Gastrocnemius medialis (tissue), 4 donors: ENCODE results near the gene OR3A2. TPM values are rescaled to one million over a fixed set of nuclear protein-coding genes. Genes with fewer than 3 reads are reported as not detected.

Experiments used
- ATAC-seq, 2 donors: fragments of 150-250 bp; one replicate each; pipeline ENCODE4 v1.9.1; 2016
- DNase-seq, 2 donors: peaks; one replicate each; pipeline ENCODE4 v3.0.0-alpha.2; 2019
- H3K27ac ChIP-seq, 4 donors: fragments of 200-600 bp; sonication (generic); 1 replicate in 1 of 4; 2 replicates in 3 of 4; pipeline ENCODE4 v1.5.1; 2016 to 2018; ENCODE audit warnings: mild to moderate bottlenecking in 2 of 4, moderate library complexity in 1 of 4
- H3K27me3 ChIP-seq, 3 donors: fragments of 200-600 bp; sonication (generic) in 2 of 3; 1 replicate in 1 of 3; 2 replicates in 2 of 3; pipeline versions ENCODE4 v1.5.1 to v1.6.0; 2016 to 2019; ENCODE audit warnings: mild to moderate bottlenecking in 1 of 3, moderate library complexity in 1 of 3
- H3K36me3 ChIP-seq, 2 donors: fragments of 200-600 bp; sonication (generic) in 1 of 2; one replicate each; pipeline ENCODE4 v1.5.1; 2017 to 2018
- H3K4me1 ChIP-seq, 2 donors: fragments of 200-600 bp; sonication (generic) in 1 of 2; one replicate each; pipeline ENCODE4 v1.5.1; 2016 to 2017; ENCODE audit warnings: mild to moderate bottlenecking in 2 of 2
- H3K4me3 ChIP-seq, 4 donors: fragments of 200-600 bp; sonication (generic) in 3 of 4; 1 replicate in 1 of 4; 2 replicates in 3 of 4; pipeline ENCODE4 v1.5.1; 2016 to 2019; ENCODE audit warnings: mild to moderate bottlenecking in 2 of 4
- H3K9me3 ChIP-seq, 3 donors: fragments of 200-600 bp; sonication (generic) in 2 of 3; 1 replicate in 1 of 3; 2 replicates in 2 of 3; pipeline ENCODE4 v1.5.1; 2016 to 2019
- POLR2A ChIP-seq, 2 donors: fragments of 450-650 bp; IDR thresholded peaks; one replicate each; pipeline ENCODE4 v1.6.1; 2017; ENCODE audit warnings: antibody characterized with exemption in 2 of 2, mild to moderate bottlenecking in 2 of 2, moderate library complexity in 2 of 2
- in situ Hi-C, 4 donors: fragments of 200-750 bp; cut with MboI; loops; one replicate each; pipeline versions ENCODE4 v1.15.0 to v1.8.0; 2017; ENCODE audit warnings: low sequenced_read_pairs in 4 of 4
- intact Hi-C: fragments of 100-400 bp; cut with DNase I; formaldehyde crosslinking; loops from one replicate; pipeline ENCODE4 v1.15.1; 2023; ENCODE audit warnings: low total_unique reads
- total RNA-seq, 4 donors: library from RNA; depleted of rRNA; stranded (reverse); fragments of >200 nt; gene quantifications; one replicate each; pipeline versions ENCODE4 v1.1.0 to v1.2.3, GENCODE V29; 2016
- TF ChIP-seq, protein P1 (sequence below), 5 experiments: fragments of 450-650 bp in 3 of 5; fragments of 200-600 bp in 2 of 5; sonication (generic) in 2 of 5; IDR thresholded peaks in 4 of 5; conservative IDR thresholded peaks in 1 of 5; 1 replicate in 4 of 5; 2 replicates in 1 of 5; pipeline ENCODE4 v1.5.1; 2016 to 2019; ENCODE audit warnings: antibody characterized with exemption in 5 of 5, mild to moderate bottlenecking in 3 of 5, moderate library complexity in 3 of 5

Gene OR3A2
- total RNA-seq, 4 donors from 2014 or later = 0.46 to 0.65 TPM; not detected in 2

DNA sequence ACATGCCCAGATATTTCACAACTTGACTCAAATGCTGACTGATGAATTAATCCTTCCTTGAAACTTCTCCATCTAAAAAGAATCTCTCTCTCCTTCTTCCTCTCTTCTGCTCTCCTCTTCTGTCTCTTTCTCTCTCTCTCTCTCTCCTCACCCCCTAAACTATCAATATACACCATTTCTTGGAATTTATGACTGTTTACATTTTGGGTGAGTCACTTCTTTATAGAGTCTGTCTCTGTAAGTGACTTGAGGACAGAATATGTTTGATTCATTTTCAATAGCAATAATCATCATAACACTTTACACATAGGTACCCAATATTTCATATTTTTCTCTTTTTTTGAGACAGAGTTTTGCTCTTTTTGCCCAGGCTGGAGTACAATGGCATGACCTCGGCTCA, 103.2 kb downstream of the OR3A2 start:
- DNase-seq (no peak), ATAC-seq (no peak)
- in situ Hi-C loops = no loop called here
- intact Hi-C loops = no loop called here
- TF ChIP-seq, protein P1, sequence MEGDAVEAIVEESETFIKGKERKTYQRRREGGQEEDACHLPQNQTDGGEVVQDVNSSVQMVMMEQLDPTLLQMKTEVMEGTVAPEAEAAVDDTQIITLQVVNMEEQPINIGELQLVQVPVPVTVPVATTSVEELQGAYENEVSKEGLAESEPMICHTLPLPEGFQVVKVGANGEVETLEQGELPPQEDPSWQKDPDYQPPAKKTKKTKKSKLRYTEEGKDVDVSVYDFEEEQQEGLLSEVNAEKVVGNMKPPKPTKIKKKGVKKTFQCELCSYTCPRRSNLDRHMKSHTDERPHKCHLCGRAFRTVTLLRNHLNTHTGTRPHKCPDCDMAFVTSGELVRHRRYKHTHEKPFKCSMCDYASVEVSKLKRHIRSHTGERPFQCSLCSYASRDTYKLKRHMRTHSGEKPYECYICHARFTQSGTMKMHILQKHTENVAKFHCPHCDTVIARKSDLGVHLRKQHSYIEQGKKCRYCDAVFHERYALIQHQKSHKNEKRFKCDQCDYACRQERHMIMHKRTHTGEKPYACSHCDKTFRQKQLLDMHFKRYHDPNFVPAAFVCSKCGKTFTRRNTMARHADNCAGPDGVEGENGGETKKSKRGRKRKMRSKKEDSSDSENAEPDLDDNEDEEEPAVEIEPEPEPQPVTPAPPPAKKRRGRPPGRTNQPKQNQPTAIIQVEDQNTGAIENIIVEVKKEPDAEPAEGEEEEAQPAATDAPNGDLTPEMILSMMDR (IDR thresholded peaks at IDR 0.05 in 4 of 5, conservative IDR thresholded peaks at IDR 0.05 in 1 of 5) = no peak
- TF ChIP-seq POLR2A (IDR thresholded peaks at IDR 0.05) = no peak
- Histone ChIP-seq H3K27ac (no peak overlapping the region), H3K9me3 (no peaks in the 10 kb centered on the region), H3K4me3 (no peak overlapping the region), H3K4me1 (no peaks in the 10 kb centered on the region), H3K36me3 (no peaks in the 10 kb centered on the region), H3K27me3 (no peaks in the 10 kb centered on the region)

DNA sequence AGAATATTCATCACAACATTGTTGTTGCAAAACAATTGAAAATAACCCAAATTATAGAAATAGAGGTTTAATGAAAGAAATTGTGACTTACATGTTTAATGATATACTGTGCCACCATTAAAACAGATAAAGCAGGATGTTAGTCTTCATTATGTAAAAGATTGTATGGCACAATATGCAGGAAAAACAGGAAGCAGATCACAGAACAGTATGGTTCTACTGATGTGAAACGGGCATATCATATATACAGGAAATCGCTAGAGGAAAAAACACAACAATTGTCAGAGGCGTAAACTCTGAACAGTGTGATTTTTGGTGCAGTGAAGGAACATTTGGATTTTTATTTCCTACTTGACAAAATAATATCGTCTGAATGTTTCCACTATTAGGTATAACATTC, 110.0 kb downstream of the OR3A2 start:
- no peaks in the 10 kb centered on the region for H3K9me3 ChIP-seq
- no peak for TF ChIP-seq POLR2A (IDR thresholded peaks at IDR 0.05)
- TF ChIP-seq, protein P1 (IDR thresholded peaks at IDR 0.05 in 4 of 5, conservative IDR thresholded peaks at IDR 0.05 in 1 of 5) = no peak
- DNase-seq (no peak), ATAC-seq (no peak)
- no peaks in the 10 kb centered on the region for H3K27me3 ChIP-seq
- no peaks in the 10 kb centered on the region for H3K4me1 ChIP-seq
- H3K4me3 ChIP-seq = no peak overlapping the region
- no peaks in the 10 kb centered on the region for H3K36me3 ChIP-seq
- H3K27ac ChIP-seq = no peak overlapping the region
- intact Hi-C loops = no loop called here
- in situ Hi-C loops = no loop called here

DNA sequence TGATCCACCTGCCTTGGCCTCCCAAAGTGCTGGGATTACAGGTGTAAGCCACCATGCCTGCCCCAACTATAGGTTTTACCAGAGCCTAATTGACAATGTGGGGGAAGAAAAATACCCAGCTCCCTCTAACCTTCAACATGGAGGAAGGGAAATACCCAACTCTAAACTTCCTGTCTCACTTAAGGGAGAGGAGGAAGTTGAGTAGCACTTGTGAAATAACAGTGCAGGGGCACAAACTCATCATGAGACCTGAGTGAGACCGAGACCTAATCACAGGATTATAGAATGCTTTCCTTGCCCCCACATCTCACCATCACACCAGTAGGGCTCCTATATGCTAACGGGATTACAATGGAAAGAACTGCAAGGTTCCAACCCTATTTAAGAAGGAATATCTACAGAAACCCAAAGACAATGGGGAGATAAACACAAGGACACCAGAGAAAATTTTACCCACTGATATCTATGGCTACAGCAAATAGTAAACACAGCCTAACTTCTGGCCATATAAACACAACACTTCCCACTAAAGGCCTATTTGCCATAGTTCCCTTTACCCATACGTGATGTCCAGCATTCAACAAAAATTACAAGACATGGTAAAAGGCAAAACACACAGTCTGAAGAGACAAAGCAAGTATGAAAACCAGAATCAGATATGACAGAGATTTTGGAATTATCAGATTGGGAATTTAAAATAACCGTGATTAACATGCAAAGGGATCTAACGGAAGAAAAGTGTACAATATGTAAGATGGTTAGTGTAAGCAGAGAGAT, 114.8 kb downstream of the OR3A2 start:
- in situ Hi-C loops (no loop called here), intact Hi-C loops (no loop called here)
- H3K27me3 ChIP-seq = no peaks in the 10 kb centered on the region
- H3K36me3 ChIP-seq = no peaks in the 10 kb centered on the region
- no peaks in the 10 kb centered on the region for H3K9me3 ChIP-seq
- no peak for TF ChIP-seq POLR2A (IDR thresholded peaks at IDR 0.05)
- TF ChIP-seq, protein P1 (IDR thresholded peaks at IDR 0.05 in 4 of 5, conservative IDR thresholded peaks at IDR 0.05 in 1 of 5) = no peak
- no peak for ATAC-seq
- no peaks in the 10 kb centered on the region for H3K4me1 ChIP-seq
- no peak overlapping the region for H3K4me3 ChIP-seq
- H3K27ac ChIP-seq = no peak overlapping the region
- no peak for DNase-seq

DNA sequence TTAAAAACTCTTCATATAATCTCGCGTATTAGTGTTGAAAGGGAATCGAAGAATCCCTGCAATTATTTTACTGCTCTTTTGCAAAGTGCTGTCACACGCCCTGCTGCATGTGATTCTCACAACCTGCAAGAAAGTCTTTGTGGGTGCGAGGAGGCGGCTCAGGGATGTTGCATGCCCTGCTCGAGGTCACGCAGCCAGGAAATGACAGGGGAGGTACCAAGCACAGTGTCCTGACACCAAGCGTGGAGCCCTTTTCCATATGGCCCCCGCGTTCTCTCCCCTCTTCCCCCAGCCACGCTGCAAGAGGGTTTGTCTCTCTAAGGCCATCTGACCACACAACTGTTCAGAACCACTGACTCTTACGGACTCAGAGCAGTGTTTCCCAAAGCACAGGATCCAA, 125.5 kb downstream of the OR3A2 start:
- no peak overlapping the region for H3K4me3 ChIP-seq
- TF ChIP-seq POLR2A (IDR thresholded peaks at IDR 0.05) = no peak
- TF ChIP-seq, protein P1 (IDR thresholded peaks at IDR 0.05 in 4 of 5, conservative IDR thresholded peaks at IDR 0.05 in 1 of 5) = no peak
- H3K36me3 ChIP-seq = no peaks in the 10 kb centered on the region
- H3K4me1 ChIP-seq = no peaks in the 10 kb centered on the region
- H3K9me3 ChIP-seq = no peaks in the 10 kb centered on the region
- intact Hi-C loops (no loop called here), in situ Hi-C loops (no loop called here)
- ATAC-seq (no peak), DNase-seq (no peak)
- H3K27me3 ChIP-seq = no peaks in the 10 kb centered on the region
- H3K27ac ChIP-seq = no peak overlapping the region

DNA sequence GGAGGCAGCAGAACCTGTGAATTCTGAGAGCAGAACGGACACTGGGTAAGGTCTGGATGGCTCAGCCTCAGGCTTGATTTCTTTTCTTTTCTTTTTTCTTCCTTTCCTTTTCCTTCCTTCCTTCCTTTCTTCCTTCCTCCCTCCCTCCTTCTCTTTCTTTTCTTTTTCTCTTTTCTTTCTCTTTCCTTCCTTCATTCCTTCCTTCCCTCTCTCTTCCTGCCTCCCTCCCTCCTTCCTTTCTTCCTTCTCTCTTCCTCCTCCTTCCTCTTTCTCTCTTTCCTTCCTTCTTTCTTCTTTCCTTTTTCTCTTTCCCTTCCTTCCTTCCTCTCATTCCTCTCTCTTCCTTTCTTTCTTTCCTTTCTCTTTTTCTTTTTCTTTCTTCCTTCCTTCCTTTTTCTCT, 125.9 kb downstream of the OR3A2 start:
- Histone ChIP-seq H3K27ac (no peak overlapping the region), H3K4me1 (no peaks in the 10 kb centered on the region), H3K4me3 (no peak overlapping the region), H3K36me3 (no peaks in the 10 kb centered on the region), H3K27me3 (no peaks in the 10 kb centered on the region), H3K9me3 (no peaks in the 10 kb centered on the region)
- ATAC-seq = no peak
- intact Hi-C loops = no loop called here
- DNase-seq = no peak
- TF ChIP-seq POLR2A (IDR thresholded peaks at IDR 0.05) = no peak
- TF ChIP-seq, protein P1 (IDR thresholded peaks at IDR 0.05 in 4 of 5, conservative IDR thresholded peaks at IDR 0.05 in 1 of 5) = no peak
- in situ Hi-C loops = no loop called here
